Fibroblast of lung (primary cell): Measurements from ENCODE around the gene TSHZ2. TPM values are rescaled to one million over a fixed set of nuclear protein-coding genes. Genes with fewer than 3 reads are reported as not detected.
A peak's percentile ranks its signal among the peaks of the same experiment; 100 is the strongest.

Source experiments
- DNase-seq, 2 donors: peaks; one replicate each; pipeline versions ENCODE4 v3.0.0 to v3.0.0-alpha.2; 2010; ENCODE audit warnings: low read depth in 2 of 2
- H2AFZ ChIP-seq: 2 replicates; pipeline ENCODE4 v1.5.1; 2012; ENCODE audit warnings: low read length, control low read depth, inconsistent platforms
- H3K27ac ChIP-seq: 2 replicates; pipeline ENCODE4 v1.5.1; 2011; ENCODE audit warnings: low read length, control low read depth; ENCODE audit not compliant: insufficient read depth
- H3K27me3 ChIP-seq: 2 replicates; pipeline ENCODE4 v1.5.1; 2011; ENCODE audit warnings: mild to moderate bottlenecking, low read length; ENCODE audit not compliant: control insufficient read depth, insufficient read depth
- H3K36me3 ChIP-seq: 2 replicates; pipeline ENCODE4 v1.5.1; 2011; ENCODE audit warnings: low read length; ENCODE audit not compliant: control insufficient read depth, insufficient read depth
- H3K4me1 ChIP-seq: 2 replicates; pipeline ENCODE4 v1.5.1; 2011; ENCODE audit warnings: low read length; ENCODE audit not compliant: control insufficient read depth, insufficient read depth; ENCODE audit errors: extremely low read depth
- H3K4me2 ChIP-seq: 2 replicates; pipeline ENCODE4 v1.5.1; 2011; ENCODE audit warnings: low read length, control low read depth; ENCODE audit not compliant: insufficient read depth; ENCODE audit errors: extremely low read depth
- H3K4me3 ChIP-seq, 4 experiments: fragments of 200-600 bp in 1 of 4; sonication (generic) in 1 of 4; replicated peaks in 1 of 4; 2 replicates each; pipeline ENCODE4 v1.5.1; 2011 to 2016; ENCODE audit warnings: low read length in 4 of 4, low read depth in 3 of 4, mild to moderate bottlenecking in 3 of 4, control low read depth in 2 of 4, inconsistent platforms in 1 of 4, mixed read lengths in 1 of 4; ENCODE audit not compliant: insufficient read depth in 1 of 4; ENCODE audit errors: control extremely low read depth in 1 of 4
- H3K79me2 ChIP-seq: 2 replicates; pipeline ENCODE4 v1.5.1; 2012; ENCODE audit warnings: mild to moderate bottlenecking, low read length, inconsistent platforms; ENCODE audit not compliant: control insufficient read depth, insufficient read depth
- H3K9ac ChIP-seq: 2 replicates; pipeline ENCODE4 v1.5.1; 2011; ENCODE audit warnings: mild to moderate bottlenecking, low read length, control low read depth; ENCODE audit not compliant: insufficient read depth
- H3K9me3 ChIP-seq: 2 replicates; pipeline ENCODE4 v1.5.1; 2012; ENCODE audit warnings: low read depth, low read length; ENCODE audit not compliant: control insufficient read depth, insufficient read depth
- H4K20me1 ChIP-seq: 2 replicates; pipeline ENCODE4 v1.5.1; 2011; ENCODE audit warnings: low read length; ENCODE audit not compliant: control insufficient read depth, insufficient read depth; ENCODE audit errors: extremely low read depth
- CTCF ChIP-seq, 2 donors: IDR thresholded peaks in 1 of 2; conservative IDR thresholded peaks in 1 of 2; 1 replicate in 1 of 2; 2 replicates in 1 of 2; pipeline ENCODE4 v1.5.1; 2011 to 2012; ENCODE audit warnings: low read length in 2 of 2, control low read depth in 1 of 2, inconsistent platforms in 1 of 2, low read depth in 1 of 2, mild to moderate bottlenecking in 1 of 2
- EZH2 ChIP-seq: IDR thresholded peaks from 2 replicates; pipeline ENCODE4 v1.5.1; 2012; ENCODE audit warnings: low read length, control low read depth, mild to moderate bottlenecking; ENCODE audit errors: missing control alignments
- polyA plus RNA-seq, 2 donors: library from polyadenylated mRNA; depleted of rRNA in 1 of 2; stranded (reverse) in 1 of 2; unstranded in 1 of 2; fragments of >200 nt; gene quantifications; 2 replicates each; pipeline ENCODE4 v1.2.1, GENCODE V29; 2011 to 2012; ENCODE audit warnings: missing spikeins in 1 of 2
- total RNA-seq: library from RNA; depleted of rRNA; stranded (reverse); fragments of >200 nt; gene quantifications from 2 replicates; pipeline ENCODE4 v1.2.1, GENCODE V29; 2014

Gene TSHZ2
- total and polyA plus RNA-seq, 2 donors (not counting 1 experiment from before 2014, with no cell fraction given): 0.15 to 2.6 TPM

GRCh38 chr20:53186635-53187034 lies 214.5 kb downstream of the TSHZ2 start:
- no peak overlapping the region for H3K4me3 ChIP-seq

GRCh38 chr20:53187392-53188068 lies 215.4 kb downstream of the TSHZ2 start:
- no peak overlapping the region for H3K4me3 ChIP-seq
- TF ChIP-seq CTCF (conservative IDR thresholded peaks at IDR 0.05 in 1 of 2, IDR thresholded peaks at IDR 0.05 in 1 of 2; ENCODE audit: low read depth in 1 of 2, low read length in 2 of 2): no peak
- no peak for TF ChIP-seq EZH2
- H3K27ac ChIP-seq: no peak overlapping the region
- peak in 1 of 2 donors; percentile 71 for DNase-seq
- H3K4me1 ChIP-seq: no peaks in the 10 kb centered on the region
- H4K20me1 ChIP-seq: no peaks in the 10 kb centered on the region
- H2AFZ ChIP-seq: no peak overlapping the region
- H3K9ac ChIP-seq: no peak overlapping the region
- no peak overlapping the region for H3K4me2 ChIP-seq
- H3K36me3 ChIP-seq: no peaks in the 10 kb centered on the region
- no peaks in the 10 kb centered on the region for H3K27me3 ChIP-seq
- no peaks in the 10 kb centered on the region for H3K79me2 ChIP-seq
- no peaks in the 10 kb centered on the region for H3K9me3 ChIP-seq

More at GRCh38 chr20:53186635-53187034, 214.5 kb downstream of the TSHZ2 start:
- Histone ChIP-seq H3K4me1 (no peaks in the 10 kb centered on the region), H3K79me2 (no peaks in the 10 kb centered on the region), H3K27me3 (no peaks in the 10 kb centered on the region), H3K4me2 (no peak overlapping the region), H2AFZ (no peak overlapping the region), H4K20me1 (no peaks in the 10 kb centered on the region), H3K27ac (no peak overlapping the region), H3K9ac (no peak overlapping the region), H3K36me3 (no peaks in the 10 kb centered on the region), H3K9me3 (no peaks in the 10 kb centered on the region)
- peak in 1 of 2 donors; percentile 7 for DNase-seq
- TF ChIP-seq CTCF (conservative IDR thresholded peaks at IDR 0.05 in 1 of 2, IDR thresholded peaks at IDR 0.05 in 1 of 2; ENCODE audit: low read depth in 1 of 2, low read length in 2 of 2) (no peak), EZH2 (no peak)

GRCh38 chr20:53190225-53190624 lies 218.1 kb downstream of the TSHZ2 start:
- Histone ChIP-seq H4K20me1 (no peaks in the 10 kb centered on the region), H3K9ac (no peak overlapping the region), H2AFZ (no peak overlapping the region), H3K36me3 (no peaks in the 10 kb centered on the region), H3K79me2 (no peaks in the 10 kb centered on the region), H3K4me2 (no peak overlapping the region), H3K4me3 (no peak overlapping the region), H3K27me3 (no peaks in the 10 kb centered on the region), H3K9me3 (no peaks in the 10 kb centered on the region), H3K4me1 (no peaks in the 10 kb centered on the region), H3K27ac (no peak overlapping the region)
- DNase-seq: no peak
- no peak for TF ChIP-seq CTCF (conservative IDR thresholded peaks at IDR 0.05 in 1 of 2, IDR thresholded peaks at IDR 0.05 in 1 of 2; ENCODE audit: low read depth in 1 of 2, low read length in 2 of 2)
